SK-N-SH (cell line): ENCODE results near the gene CCDC74B. TPM values are rescaled to one million over a fixed set of nuclear protein-coding genes. Genes with fewer than 3 reads are reported as not detected.
"Not testable (repeated sequence)": the region's sequence is repeated elsewhere in the genome, so short reads cannot be mapped to it uniquely, and the experiment has no call there.

Source experiments
- CTCF ChIA-PET: fragments of 300-600, 350-600 bp; formaldehyde crosslinking; extraction: SDS; loops from one replicate; lab custom pipeline; 2021; lab: Yijun Ruan, JAX
- POLR2A ChIA-PET: fragments of 350-600 bp; sonication (Branson Sonifier 250); formaldehyde crosslinking; extraction: SDS; loops from one replicate; lab custom pipeline; 2020; ENCODE audit warnings: antibody characterized with exemption, inconsistent platforms; lab: Yijun Ruan, JAX
- DNase-seq: peaks from one replicate; pipeline ENCODE4 v3.0.0; 2012
- H2AFZ ChIP-seq: fragments of 200-600 bp; sonication (generic); 2 replicates; pipeline ENCODE4 v1.8.1; 2016; ENCODE audit warnings: antibody characterized with exemption, mild to moderate bottlenecking, low read depth
- H3F3A ChIP-seq: fragments of 200-600 bp; sonication (generic); replicated peaks from 2 replicates; pipeline ENCODE3; 2016; ENCODE audit warnings: antibody characterized with exemption, mild to moderate bottlenecking; ENCODE audit not compliant: insufficient read depth
- H3K27ac ChIP-seq, 2 experiments: fragments of 200-500 bp in 1 of 2; fragments of 200-600 bp in 1 of 2; sonication (Bioruptor generic) in 1 of 2; sonication (generic), shearing (Covaris generic) in 1 of 2; 2 replicates each; pipeline versions ENCODE4 v1.5.1 to v1.6.1; 2014 to 2016; ENCODE audit warnings: low read depth in 2 of 2, inconsistent platforms in 1 of 2, low read length in 1 of 2, mild to moderate bottlenecking in 1 of 2, mixed read lengths in 1 of 2
- H3K27me3 ChIP-seq: fragments of 200-600 bp; sonication (generic), shearing (Covaris generic); 2 replicates; pipeline ENCODE4 v1.6.1; 2016; ENCODE audit warnings: mixed run types; ENCODE audit not compliant: insufficient read depth
- H3K36me3 ChIP-seq, 2 experiments: fragments of 200-500 bp in 1 of 2; fragments of 200-600 bp in 1 of 2; sonication (Bioruptor generic) in 1 of 2; sonication (generic) in 1 of 2; replicated peaks in 1 of 2; 2 replicates each; pipeline versions ENCODE3 to v1.5.1; 2014 to 2016; ENCODE audit warnings: low read length in 1 of 2, mild to moderate bottlenecking in 1 of 2; ENCODE audit not compliant: insufficient read depth in 2 of 2, control insufficient read depth in 1 of 2
- H3K4me1 ChIP-seq, 2 experiments: fragments of 200-500 bp in 1 of 2; fragments of 200-600 bp in 1 of 2; sonication (Bioruptor generic) in 1 of 2; sonication (generic), shearing (Covaris generic) in 1 of 2; 2 replicates each; pipeline versions ENCODE4 v1.5.1 to v1.6.1; 2014 to 2016; ENCODE audit warnings: low read depth in 1 of 2, low read length in 1 of 2, mixed run types in 1 of 2; ENCODE audit not compliant: insufficient read depth in 2 of 2, control insufficient read depth in 1 of 2
- H3K4me2 ChIP-seq: fragments of 200-600 bp; sonication (generic), shearing (Covaris generic); 2 replicates; pipeline ENCODE4 v1.6.1; 2017; ENCODE audit warnings: mixed run types
- H3K4me3 ChIP-seq, 2 experiments: fragments of 200-500 bp in 1 of 2; fragments of 200-600 bp in 1 of 2; sonication (Bioruptor generic) in 1 of 2; sonication (generic), shearing (Covaris generic) in 1 of 2; 2 replicates each; pipeline versions ENCODE4 v1.5.1 to v1.8.1; 2014 to 2016; ENCODE audit warnings: low read depth in 2 of 2, inconsistent platforms in 1 of 2, low read length in 1 of 2, mild to moderate bottlenecking in 1 of 2, mixed read lengths in 1 of 2, moderate library complexity in 1 of 2
- H3K79me2 ChIP-seq: fragments of 200-600 bp; sonication (generic); 2 replicates; pipeline ENCODE4 v1.8.1; 2017; ENCODE audit warnings: mild to moderate bottlenecking; ENCODE audit not compliant: insufficient read depth
- H3K9ac ChIP-seq: fragments of 200-600 bp; sonication (generic); 2 replicates; pipeline ENCODE4 v1.6.1; 2017; ENCODE audit warnings: mixed run types
- H3K9me2 ChIP-seq: fragments of 200-600 bp; sonication (generic); 2 replicates; pipeline ENCODE4 v1.6.1; 2017; ENCODE audit warnings: mixed run types
- H3K9me3 ChIP-seq: fragments of 200-600 bp; sonication (generic); 2 replicates; pipeline ENCODE4 v1.6.1; 2017; ENCODE audit warnings: mixed run types, mild to moderate bottlenecking, moderate library complexity
- H4K20me1 ChIP-seq: fragments of 200-600 bp; sonication (generic); 2 replicates; pipeline ENCODE4 v1.6.1; 2017; ENCODE audit warnings: mild to moderate bottlenecking, mixed run types; ENCODE audit not compliant: insufficient read depth
- CHD2 ChIP-seq: fragments of 150-350 bp; IDR thresholded peaks from 2 replicates; pipeline ENCODE4 v1.6.1; 2018; ENCODE audit warnings: low read length; ENCODE audit not compliant: partially characterized antibody
- FOXM1 ChIP-seq: IDR thresholded peaks from 2 replicates; pipeline ENCODE4 v1.4.0; 2012; ENCODE audit warnings: low read depth, mild to moderate bottlenecking
- GATA2 ChIP-seq: sonication (generic); formaldehyde crosslinking; IDR thresholded peaks from 2 replicates; pipeline ENCODE4 v1.5.0; 2020; ENCODE audit warnings: mild to moderate bottlenecking, missing genetic modification reagents
- NFIC ChIP-seq: IDR thresholded peaks from 2 replicates; pipeline ENCODE4 v1.4.0; 2012; ENCODE audit warnings: borderline replicate concordance
- NRF1 ChIP-seq: IDR thresholded peaks from 2 replicates; pipeline ENCODE4 v1.6.1; 2012; ENCODE audit warnings: low read depth, mild to moderate bottlenecking, low read length
- POLR2AphosphoS5 ChIP-seq: IDR thresholded peaks from 2 replicates; pipeline ENCODE4 v1.6.1; 2012; ENCODE audit warnings: low read depth, low read length
- RFX5 ChIP-seq: IDR thresholded peaks from 2 replicates; pipeline ENCODE4 v1.6.1; 2012; ENCODE audit warnings: mild to moderate bottlenecking, improper control_type of control experiment, low read length
- RXRA ChIP-seq: IDR thresholded peaks from 2 replicates; pipeline ENCODE4 v1.4.0; 2012; ENCODE audit warnings: low read depth, mild to moderate bottlenecking, borderline replicate concordance
- TAF1 ChIP-seq: IDR thresholded peaks from 2 replicates; pipeline ENCODE4 v1.6.1; 2012; ENCODE audit warnings: low read depth, mild to moderate bottlenecking, low read length, moderate library complexity, borderline replicate concordance
- TCF12 ChIP-seq: IDR thresholded peaks from 2 replicates; pipeline ENCODE4 v1.4.0; 2012
- YY1 ChIP-seq: IDR thresholded peaks from 2 replicates; pipeline ENCODE4 v1.4.0; 2012; ENCODE audit warnings: low read depth, mild to moderate bottlenecking
- WGBS: methylation state at CpG from one replicate; pipeline ENCODE4 v1.1.6; 2017; ENCODE audit warnings: low lambda C conversion rate; 5-methylcytosine and 5-hydroxymethylcytosine counted together
- polyA plus RNA-seq, 3 experiments: library from polyadenylated mRNA; depleted of rRNA; stranded (reverse); fragments of >200 nt; gene quantifications; 2 replicates each; pipeline ENCODE4 v1.2.3, GENCODE V29; 2012
- TF ChIP-seq, protein P1 (sequence below): IDR thresholded peaks from 2 replicates; pipeline ENCODE4 v1.4.0; 2012; ENCODE audit warnings: low read depth, borderline replicate concordance
- TF ChIP-seq, protein P2 (sequence below): fragments of 150-350 bp; IDR thresholded peaks from 2 replicates; pipeline ENCODE4 v1.6.1; 2016; ENCODE audit warnings: mild to moderate bottlenecking, low read depth, low read length

CCDC74B gene
- polyA plus RNA-seq, 1 of the 3 experiments (the other 2 are of a cell fraction): 14.5 TPM

DNA sequence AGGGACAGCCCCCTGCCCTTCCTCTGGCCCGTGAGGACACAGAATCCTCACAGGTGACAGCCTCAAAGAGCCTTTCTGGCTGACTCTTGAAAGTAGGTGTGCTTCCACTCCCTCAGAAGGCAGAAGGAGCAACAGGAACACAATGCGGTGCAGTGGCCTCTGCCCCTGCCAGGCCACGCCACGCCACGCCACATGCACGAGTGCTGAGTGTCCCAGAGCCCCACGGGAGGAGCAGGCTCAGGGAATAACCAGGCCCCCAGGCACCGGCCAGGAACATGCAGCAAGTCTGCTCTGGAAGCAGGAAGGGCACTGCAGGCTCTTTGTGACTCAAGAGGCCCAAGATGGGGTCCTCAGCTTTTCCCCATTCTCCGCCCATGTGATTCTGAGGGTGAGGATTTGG, 18.1 kb upstream of the CCDC74B start:
- H3K4me2 ChIP-seq: no peak overlapping the region
- H3K36me3 ChIP-seq: peaks cover 4 to 30% of the 10 kb centered on the region in 2 experiments
- no peaks in the 10 kb centered on the region for H3K9me2 ChIP-seq
- TF ChIP-seq RXRA: no peak
- H3K27ac ChIP-seq: no peak overlapping the region
- no peaks in the 10 kb centered on the region; a peak in 1 of 4 replicates for H3K4me1 ChIP-seq
- H3K79me2 ChIP-seq: no peaks in the 10 kb centered on the region
- no peak overlapping the region for H2AFZ ChIP-seq
- no peaks in the 10 kb centered on the region for H3K27me3 ChIP-seq
- H4K20me1 ChIP-seq: no peaks in the 10 kb centered on the region
- H3K9me3 ChIP-seq: no peaks in the 10 kb centered on the region
- H3F3A ChIP-seq: no peaks in the 10 kb centered on the region
- no peak overlapping the region for H3K4me3 ChIP-seq
- WGBS: 97% methylated on average over 5 of the region's 9 CpGs
- no peak overlapping the region for H3K9ac ChIP-seq
- ChIA-PET POLR2A (no interaction called here), CTCF (no interaction called here)
- DNase-seq: no peak

DNA sequence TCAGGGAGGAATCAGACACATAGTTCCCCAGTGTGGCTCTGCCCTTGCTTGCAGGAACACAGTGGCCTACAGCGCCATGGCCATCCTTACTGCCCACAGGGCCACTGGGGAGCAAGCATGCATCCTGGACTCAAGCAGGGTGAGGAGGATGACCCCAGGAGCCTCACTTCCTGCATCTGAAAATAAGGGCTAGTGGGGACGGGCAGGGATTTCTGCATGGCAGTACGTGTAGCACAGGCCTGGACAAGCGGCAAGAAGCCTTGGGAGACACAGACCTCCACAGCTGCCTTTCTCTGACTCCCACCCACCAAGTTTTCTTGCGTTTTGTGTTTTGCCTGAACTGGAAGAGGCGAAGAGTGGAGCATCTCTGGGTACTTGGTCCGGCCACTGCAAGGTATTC, 17.6 kb upstream of the CCDC74B start:
- H3K9me2 ChIP-seq, H4K20me1 ChIP-seq, H2AFZ ChIP-seq, H3K4me1 ChIP-seq, H3K4me2 ChIP-seq, H3K79me2 ChIP-seq, H3K4me3 ChIP-seq, POLR2A ChIA-PET, H3F3A ChIP-seq, CTCF ChIA-PET, H3K9ac ChIP-seq, DNase-seq, H3K9me3 ChIP-seq, H3K27me3 ChIP-seq, H3K27ac ChIP-seq: not testable (repeated sequence)
- 90% methylated on average over 5 of the region's 7 CpGs for WGBS
- H3K36me3 ChIP-seq: peaks cover 4 to 30% of the 10 kb centered on the region in 2 experiments

DNA sequence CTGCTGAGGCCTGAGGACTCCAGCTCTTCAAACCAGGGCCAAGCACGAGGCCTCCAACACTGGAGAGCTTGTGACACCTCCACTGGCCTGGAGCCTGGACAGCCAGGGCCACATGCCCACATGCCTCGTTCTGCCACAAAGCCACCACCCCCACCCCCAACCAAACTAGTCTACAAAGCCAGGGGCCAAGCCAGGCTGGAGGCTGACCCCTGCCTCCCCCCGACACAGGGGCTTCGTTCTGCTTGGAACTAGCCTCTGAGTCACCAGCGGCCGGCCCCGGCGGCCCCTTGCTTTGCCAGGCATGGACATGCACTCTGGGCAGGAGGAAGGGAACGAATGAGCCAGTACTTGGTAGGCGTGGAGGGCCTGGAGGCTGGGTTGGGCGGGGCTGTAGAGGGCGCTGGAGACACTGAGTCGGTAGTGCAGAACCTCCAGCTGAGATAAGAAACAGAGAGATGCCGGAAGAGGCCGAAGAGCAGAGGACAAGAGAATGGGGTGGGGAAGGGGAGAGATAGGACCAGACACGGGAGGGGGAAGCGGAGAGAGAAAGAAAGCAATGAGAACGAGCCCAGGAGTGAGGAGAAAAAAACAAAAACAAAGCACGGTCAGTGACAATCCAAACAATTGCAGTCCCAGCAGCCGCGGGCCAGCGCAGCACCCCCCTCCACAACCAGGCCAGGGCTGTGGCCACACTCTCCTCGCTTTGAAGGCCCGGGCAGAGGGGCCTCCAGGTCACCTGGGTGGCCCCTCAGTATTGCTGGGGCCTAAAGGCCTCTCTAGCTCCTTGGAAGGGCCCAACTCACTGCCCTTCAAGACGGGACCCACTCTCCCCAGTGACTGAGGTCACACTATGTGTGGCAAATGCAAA, 16.2 kb upstream of the CCDC74B start:
- 93% methylated on average over 22 of the region's 25 CpGs for WGBS
- DNase-seq: not testable (repeated sequence)

DNA sequence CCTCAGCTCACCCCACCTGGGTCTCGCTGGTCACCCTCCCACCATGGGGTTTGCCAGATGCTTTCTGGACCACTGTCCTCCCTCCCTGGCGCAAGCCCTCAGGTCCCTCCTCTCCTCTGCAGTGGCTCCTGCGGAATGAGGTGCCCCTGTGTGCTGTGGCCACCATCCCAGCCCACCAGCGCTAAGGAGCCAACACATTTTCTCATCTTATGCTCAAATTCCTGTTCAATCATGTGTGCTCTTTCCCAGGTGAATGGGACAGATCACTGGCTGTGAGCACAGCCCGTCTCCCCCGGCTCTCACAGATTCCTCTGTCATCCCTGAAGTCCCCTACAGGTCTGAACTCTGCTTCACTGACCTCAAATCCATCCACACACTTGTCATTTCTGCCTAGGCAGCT, 15.2 kb upstream of the CCDC74B start:
- Histone ChIP-seq H3K9ac (no peak overlapping the region), H3K4me1 (peaks cover 0 to 21% of the 10 kb centered on the region in 2 experiments; a peak in 1 of 4 replicates), H3K9me2 (no peaks in the 10 kb centered on the region), H3K79me2 (no peaks in the 10 kb centered on the region), H3K9me3 (no peaks in the 10 kb centered on the region), H3K27ac (no peak overlapping the region), H4K20me1 (no peaks in the 10 kb centered on the region), H2AFZ (no peak overlapping the region), H3K27me3 (no peaks in the 10 kb centered on the region), H3K4me2 (no peak overlapping the region), H3K36me3 (peaks cover 4 to 26% of the 10 kb centered on the region in 2 experiments), H3F3A (no peaks in the 10 kb centered on the region), H3K4me3 (no peak overlapping the region)
- ChIA-PET POLR2A (no interaction called here), CTCF (interaction anchor here (1.6 kb wide), 1 partner anchor 174 kb away, joined by 4 read pairs; no protein-coding TSS in a partner anchor)
- WGBS: 92% methylated on average over 6 of the region's 6 CpGs
- no peak for DNase-seq
- TF ChIP-seq RFX5 (no peak), TCF12 (no peak), FOXM1 (no peak), TAF1 (no peak), YY1 (no peak), NRF1 (no peak), NFIC (no peak), GATA2 (CRISPR knock-in tag) (no peak), CHD2 (no peak), POLR2AphosphoS5 (no peak)
- TF ChIP-seq, protein P1, sequence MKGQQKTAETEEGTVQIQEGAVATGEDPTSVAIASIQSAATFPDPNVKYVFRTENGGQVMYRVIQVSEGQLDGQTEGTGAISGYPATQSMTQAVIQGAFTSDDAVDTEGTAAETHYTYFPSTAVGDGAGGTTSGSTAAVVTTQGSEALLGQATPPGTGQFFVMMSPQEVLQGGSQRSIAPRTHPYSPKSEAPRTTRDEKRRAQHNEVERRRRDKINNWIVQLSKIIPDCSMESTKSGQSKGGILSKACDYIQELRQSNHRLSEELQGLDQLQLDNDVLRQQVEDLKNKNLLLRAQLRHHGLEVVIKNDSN: no peak
- TF ChIP-seq, protein P2, sequence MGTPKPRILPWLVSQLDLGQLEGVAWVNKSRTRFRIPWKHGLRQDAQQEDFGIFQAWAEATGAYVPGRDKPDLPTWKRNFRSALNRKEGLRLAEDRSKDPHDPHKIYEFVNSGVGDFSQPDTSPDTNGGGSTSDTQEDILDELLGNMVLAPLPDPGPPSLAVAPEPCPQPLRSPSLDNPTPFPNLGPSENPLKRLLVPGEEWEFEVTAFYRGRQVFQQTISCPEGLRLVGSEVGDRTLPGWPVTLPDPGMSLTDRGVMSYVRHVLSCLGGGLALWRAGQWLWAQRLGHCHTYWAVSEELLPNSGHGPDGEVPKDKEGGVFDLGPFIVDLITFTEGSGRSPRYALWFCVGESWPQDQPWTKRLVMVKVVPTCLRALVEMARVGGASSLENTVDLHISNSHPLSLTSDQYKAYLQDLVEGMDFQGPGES: no peak

More for the DNA sequence above, 16.2 kb upstream of the CCDC74B start:
- Histone ChIP-seq H3K36me3 (peaks cover 4 to 27% of the 10 kb centered on the region in 2 experiments), H3K4me1 (peaks cover 0 to 15% of the 10 kb centered on the region in 2 experiments; a peak in 1 of 4 replicates)
- H3F3A ChIP-seq, H3K27me3 ChIP-seq, H3K27ac ChIP-seq, H3K9me3 ChIP-seq, H3K9ac ChIP-seq, H4K20me1 ChIP-seq, H3K4me2 ChIP-seq, H3K9me2 ChIP-seq, POLR2A ChIA-PET, H2AFZ ChIP-seq, H3K79me2 ChIP-seq, H3K4me3 ChIP-seq: not testable (repeated sequence)
- CTCF ChIA-PET: interaction anchor here (1.6 kb wide), 1 partner anchor 173 kb away, joined by 4 read pairs; no protein-coding TSS in a partner anchor
